OCI-LY3 (cell line): ENCODE data around the gene CCSER1.
"Not testable (repeated sequence)": the region's sequence is repeated elsewhere in the genome, so short reads cannot be mapped to it uniquely, and the experiment has no call there.

Experiments
- H2AFZ ChIP-seq: fragments of 200-600, 300-600 bp; shearing (Covaris generic); 2 replicates; pipeline ENCODE4 v1.6.0; 2014; ENCODE audit warnings: antibody characterized with exemption, low read depth, low read length
- H3K27ac ChIP-seq: fragments of 200-600, 300-600 bp; sonication (generic); 2 replicates; pipeline ENCODE4 v1.5.1; 2014; ENCODE audit warnings: mild to moderate bottlenecking, low read length, moderate library complexity, mixed read lengths
- H3K27me3 ChIP-seq: fragments of 200-600, 300-600 bp; sonication (generic); 2 replicates; pipeline ENCODE4 v1.6.1; 2014; ENCODE audit warnings: low read depth, low read length, mixed read lengths
- H3K36me3 ChIP-seq: fragments of 200-600, 300-600 bp; sonication (generic); replicated peaks from 2 replicates; pipeline ENCODE3; 2014; ENCODE audit warnings: low read depth, low read length, mixed read lengths
- H3K4me1 ChIP-seq: fragments of 300-600, 200-600 bp; sonication (generic); 2 replicates; pipeline ENCODE4 v1.6.1; 2014; ENCODE audit warnings: low read length, mixed read lengths
- H3K4me2 ChIP-seq: fragments of 200-600, 300-600 bp; sonication (generic); 2 replicates; pipeline ENCODE4 v1.6.1; 2014; ENCODE audit warnings: low read length, mixed read lengths
- H3K4me3 ChIP-seq: fragments of 300-600, 200-600 bp; sonication (generic); 2 replicates; pipeline ENCODE4 v1.5.1; 2014; ENCODE audit warnings: antibody characterized with exemption, mild to moderate bottlenecking, low read length, moderate library complexity
- H3K79me2 ChIP-seq: fragments of 300-600, 200-600 bp; shearing (Covaris generic); 2 replicates; pipeline ENCODE4 v1.6.1; 2014; ENCODE audit warnings: mild to moderate bottlenecking, low read length, mixed read lengths
- H3K9ac ChIP-seq: fragments of 300-600, 200-600 bp; shearing (Covaris generic); 2 replicates; pipeline ENCODE4 v1.6.0; 2014; ENCODE audit warnings: mild to moderate bottlenecking, low read length, moderate library complexity
- H3K9me3 ChIP-seq: fragments of 200-600, 300-600 bp; shearing (Covaris generic); 2 replicates; pipeline ENCODE4 v1.6.1; 2014; ENCODE audit warnings: low read length, mixed read lengths; ENCODE audit not compliant: insufficient read depth
- H4K20me1 ChIP-seq: fragments of 200-600, 300-600 bp; sonication (generic); 2 replicates; pipeline ENCODE4 v1.6.1; 2016; ENCODE audit warnings: low read length, mixed read lengths; ENCODE audit not compliant: insufficient read depth
- EZH2phosphoT487 ChIP-seq: fragments of 200-600 bp; shearing (Covaris generic); IDR thresholded peaks from 2 replicates; pipeline ENCODE4 v1.6.1; 2018; ENCODE audit warnings: antibody characterized with exemption, mixed run types, low read depth
- TF ChIP-seq, protein P1 (sequence below): fragments of 200-600, 300-600 bp; sonication (generic); IDR thresholded peaks from 2 replicates; pipeline ENCODE4 v1.5.1; 2014; ENCODE audit warnings: antibody characterized with exemption, low read length, low read depth

CCSER1 gene

DNA sequence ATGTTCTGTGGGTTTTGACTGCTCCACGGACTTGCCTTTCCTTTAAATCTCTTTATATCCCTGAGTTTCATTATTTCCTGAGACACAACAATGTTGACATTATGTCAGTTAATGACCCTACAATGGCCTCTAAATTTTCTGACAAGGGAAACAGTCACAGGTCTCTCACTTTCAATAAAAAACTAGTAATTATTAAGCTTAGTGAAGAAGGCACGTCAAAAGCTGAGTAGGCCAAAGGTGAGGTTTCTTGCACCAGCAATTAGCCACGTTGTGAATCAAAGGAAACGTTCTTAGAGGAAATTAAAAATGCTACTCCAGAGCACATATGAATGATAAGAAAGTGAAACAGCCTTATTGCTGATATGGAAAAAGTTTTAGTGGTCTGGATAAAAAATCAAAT lies 1246.4 kb downstream of the CCSER1 start:
- H3K9ac ChIP-seq: no peak overlapping the region
- H3K4me2 ChIP-seq: no peak overlapping the region
- TF ChIP-seq EZH2phosphoT487: no peak
- TF ChIP-seq, protein P1, sequence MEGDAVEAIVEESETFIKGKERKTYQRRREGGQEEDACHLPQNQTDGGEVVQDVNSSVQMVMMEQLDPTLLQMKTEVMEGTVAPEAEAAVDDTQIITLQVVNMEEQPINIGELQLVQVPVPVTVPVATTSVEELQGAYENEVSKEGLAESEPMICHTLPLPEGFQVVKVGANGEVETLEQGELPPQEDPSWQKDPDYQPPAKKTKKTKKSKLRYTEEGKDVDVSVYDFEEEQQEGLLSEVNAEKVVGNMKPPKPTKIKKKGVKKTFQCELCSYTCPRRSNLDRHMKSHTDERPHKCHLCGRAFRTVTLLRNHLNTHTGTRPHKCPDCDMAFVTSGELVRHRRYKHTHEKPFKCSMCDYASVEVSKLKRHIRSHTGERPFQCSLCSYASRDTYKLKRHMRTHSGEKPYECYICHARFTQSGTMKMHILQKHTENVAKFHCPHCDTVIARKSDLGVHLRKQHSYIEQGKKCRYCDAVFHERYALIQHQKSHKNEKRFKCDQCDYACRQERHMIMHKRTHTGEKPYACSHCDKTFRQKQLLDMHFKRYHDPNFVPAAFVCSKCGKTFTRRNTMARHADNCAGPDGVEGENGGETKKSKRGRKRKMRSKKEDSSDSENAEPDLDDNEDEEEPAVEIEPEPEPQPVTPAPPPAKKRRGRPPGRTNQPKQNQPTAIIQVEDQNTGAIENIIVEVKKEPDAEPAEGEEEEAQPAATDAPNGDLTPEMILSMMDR: no peak
- no peaks in the 10 kb centered on the region for H3K4me1 ChIP-seq
- H4K20me1 ChIP-seq: no peaks in the 10 kb centered on the region
- peaks cover 3% of the 10 kb centered on the region; the same call in 1 of the 2 replicates for H3K9me3 ChIP-seq
- no peak overlapping the region for H3K4me3 ChIP-seq
- H3K79me2 ChIP-seq: no peaks in the 10 kb centered on the region
- no peak overlapping the region for H2AFZ ChIP-seq
- H3K27me3 ChIP-seq: no peaks in the 10 kb centered on the region
- no peaks in the 10 kb centered on the region for H3K36me3 ChIP-seq
- no peak overlapping the region for H3K27ac ChIP-seq

DNA sequence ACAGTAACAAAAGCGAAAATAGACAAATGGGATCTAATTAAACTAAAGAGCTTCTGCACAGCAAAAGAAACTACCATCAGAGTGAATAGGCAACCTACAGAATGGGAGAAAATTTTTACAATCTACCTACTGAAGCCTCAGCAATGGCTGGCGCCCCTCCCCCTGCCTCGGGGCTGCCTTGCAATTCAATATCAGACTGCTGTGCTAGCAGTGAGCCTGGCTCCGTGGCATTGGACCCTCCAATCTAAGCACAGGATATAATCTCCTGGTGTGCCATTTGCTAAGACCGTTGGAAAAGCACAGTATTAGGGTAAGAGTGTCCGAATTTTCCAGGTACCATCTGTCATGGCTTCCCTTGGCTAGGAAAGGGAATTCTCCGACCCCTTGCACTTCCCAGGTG lies 1278.2 kb downstream of the CCSER1 start:
- H3K36me3 ChIP-seq, H3K4me3 ChIP-seq, H4K20me1 ChIP-seq, H3K9ac ChIP-seq, H3K4me1 ChIP-seq, H3K27me3 ChIP-seq, H3K79me2 ChIP-seq, H3K9me3 ChIP-seq, H2AFZ ChIP-seq, H3K27ac ChIP-seq, H3K4me2 ChIP-seq: not testable (repeated sequence)

DNA sequence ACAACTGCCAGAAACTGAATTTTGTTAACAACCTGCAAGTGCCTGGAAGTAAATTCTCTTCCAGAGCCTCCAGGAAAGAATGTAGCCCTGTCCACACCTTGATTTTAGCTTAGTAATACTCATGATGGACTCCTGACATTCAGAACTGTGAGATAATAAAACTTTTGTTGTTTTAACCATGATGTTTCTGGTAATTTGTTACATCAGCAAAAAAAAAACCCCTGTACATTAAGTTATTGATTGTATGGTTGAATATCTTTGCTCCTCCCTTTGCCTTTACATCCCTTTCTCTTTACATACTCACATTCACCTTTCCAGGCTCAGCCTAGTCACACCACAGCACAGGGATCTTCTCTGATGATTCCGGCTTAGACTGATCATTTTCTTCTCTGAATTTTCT lies 1294.8 kb downstream of the CCSER1 start:
- H3K9me3 ChIP-seq: no peaks in the 10 kb centered on the region

DNA sequence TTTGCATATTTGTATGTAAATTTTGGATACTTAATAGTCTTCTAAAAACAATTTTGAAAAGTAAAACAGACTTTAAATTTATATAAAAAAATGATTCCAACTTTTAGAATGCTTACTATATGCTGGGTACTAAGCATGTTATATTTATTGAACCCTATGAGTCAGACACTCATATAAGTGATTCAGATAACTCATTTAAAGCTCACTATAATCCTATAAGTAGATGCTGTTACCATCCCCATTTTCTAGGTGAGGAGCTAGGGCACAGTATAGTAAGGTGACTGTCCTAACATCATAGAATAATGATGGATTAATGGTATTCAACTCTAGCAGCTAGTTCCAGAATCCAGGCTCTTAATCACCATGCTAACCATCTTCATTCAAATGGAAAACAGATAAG lies 1299.5 kb downstream of the CCSER1 start:
- H4K20me1 ChIP-seq: no peaks in the 10 kb centered on the region

More for the DNA sequence above, 1294.8 kb downstream of the CCSER1 start:
- Histone ChIP-seq H3K27me3 (no peaks in the 10 kb centered on the region), H3K4me1 (no peaks in the 10 kb centered on the region), H3K4me2 (no peak overlapping the region), H3K79me2 (no peaks in the 10 kb centered on the region), H4K20me1 (no peaks in the 10 kb centered on the region), H2AFZ (no peak overlapping the region), H3K27ac (no peak overlapping the region), H3K4me3 (no peak overlapping the region), H3K9ac (no peak overlapping the region), H3K36me3 (no peaks in the 10 kb centered on the region)
- TF ChIP-seq EZH2phosphoT487: no peak
- TF ChIP-seq, protein P1: no peak

More for the DNA sequence above, 1299.5 kb downstream of the CCSER1 start:
- H3K9ac ChIP-seq: no peak overlapping the region
- H3K4me3 ChIP-seq: no peak overlapping the region
- H3K27ac ChIP-seq: no peak overlapping the region
- no peak overlapping the region for H2AFZ ChIP-seq
- no peaks in the 10 kb centered on the region for H3K36me3 ChIP-seq
- H3K4me2 ChIP-seq: no peak overlapping the region
- no peaks in the 10 kb centered on the region for H3K9me3 ChIP-seq
- H3K27me3 ChIP-seq: no peaks in the 10 kb centered on the region
- TF ChIP-seq, protein P1: no peak
- TF ChIP-seq EZH2phosphoT487: no peak
- H3K79me2 ChIP-seq: no peaks in the 10 kb centered on the region
- no peaks in the 10 kb centered on the region for H3K4me1 ChIP-seq
